Measurements from ENCODE around the gene BTG4.

BTG4 gene

GRCh38 chr11:111479666-111480065, 32.5 kb downstream of the BTG4 start:
- no peak for DNase-seq

GRCh38 chr11:111477898-111478297, 34.3 kb downstream of the BTG4 start:
- DNase-seq: no peak

- DNase-seq: no peak
Observed at GRCh38 chr11:111476956-111477355, 35.2 kb downstream of the BTG4 start.

- no peak for DNase-seq
Observed at GRCh38 chr11:111476366-111476765, 35.8 kb downstream of the BTG4 start.

GRCh38 chr11:111474432-111474831, 37.8 kb downstream of the BTG4 start:
- no peak for DNase-seq

GRCh38 chr11:111472228-111472627, 40.0 kb downstream of the BTG4 start:
- no peak for DNase-seq

GRCh38 chr11:111469200-111469599, 43.0 kb downstream of the BTG4 start:
- no peak for DNase-seq

- DNase-seq: no peak
Observed at GRCh38 chr11:111466615-111467014, 45.6 kb downstream of the BTG4 start.

- DNase-seq: no peak
Observed at GRCh38 chr11:111465400-111465799, 46.8 kb downstream of the BTG4 start.

GRCh38 chr11:111463276-111463675, 48.9 kb downstream of the BTG4 start:
- DNase-seq: no peak

GRCh38 chr11:111462329-111462728, 49.9 kb downstream of the BTG4 start:
- DNase-seq: no peak

- no peak for DNase-seq
Observed at GRCh38 chr11:111461460-111462235, 50.5 kb downstream of the BTG4 start.

- DNase-seq: peak; percentile 13 to 23
Observed at GRCh38 chr11:111460856-111461255, 51.3 kb downstream of the BTG4 start.

- no peak for DNase-seq
Observed at GRCh38 chr11:111460340-111460739, 51.8 kb downstream of the BTG4 start.

GRCh38 chr11:111459506-111460270, 52.5 kb downstream of the BTG4 start:
- DNase-seq: no peak

GRCh38 chr11:111457731-111458368, 54.3 kb downstream of the BTG4 start:
- no peak for DNase-seq

GRCh38 chr11:111456859-111457730, 55.1 kb downstream of the BTG4 start:
- no peak for DNase-seq

- DNase-seq: no peak
Observed at GRCh38 chr11:111456086-111456858, 55.9 kb downstream of the BTG4 start.

- DNase-seq: peak in 1 of 2 experiments; percentile 41
Observed at GRCh38 chr11:111455291-111456085, 56.7 kb downstream of the BTG4 start.

GRCh38 chr11:111454561-111455192, 57.5 kb downstream of the BTG4 start:
- DNase-seq: peak; percentile 44

Measured in NCI-H2081 (cell line).